GM18858 (cell line): ENCODE measurements around the gene ASCL2.

Experiments
- ATAC-seq: cut with Tn5 transposase; IDR thresholded peaks from one replicate; pipeline ENCODE4 v1.9.1; 2021; ENCODE audit not compliant: unreplicated experiment

ASCL2 gene

GRCh38 chr11:2309251-2310072, 39.1 kb upstream of the ASCL2 start:
- no peak for ATAC-seq

DNA sequence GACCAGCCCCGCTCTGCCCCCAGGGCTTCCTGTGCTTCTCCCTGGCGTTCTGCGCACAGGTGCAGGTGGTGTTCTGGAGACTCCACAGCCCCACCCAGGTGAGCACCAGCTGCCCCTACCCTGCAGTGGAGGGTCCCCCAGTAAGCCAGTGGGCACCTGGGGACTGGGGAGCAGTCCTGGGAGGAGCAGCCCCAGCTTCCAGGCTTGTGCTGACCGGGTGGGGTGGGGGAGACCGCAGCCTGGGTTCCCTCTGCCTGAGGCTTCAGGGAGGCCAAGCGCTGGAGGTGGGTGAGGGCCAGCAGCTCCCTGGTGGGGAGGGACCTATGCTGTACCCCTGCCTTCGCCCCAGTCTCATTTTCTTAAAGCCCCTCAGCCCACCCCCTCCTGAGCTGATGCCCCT, 38.3 kb upstream of the ASCL2 start:
- ATAC-seq, result no peak

GRCh38 chr11:2307501-2308331, 37.3 kb upstream of the ASCL2 start:
- ATAC-seq, result no peak

GRCh38 chr11:2306877-2307500, 36.6 kb upstream of the ASCL2 start:
- ATAC-seq, result no peak

GRCh38 chr11:2306452-2306823, 36.0 kb upstream of the ASCL2 start:
- no peak for ATAC-seq

GRCh38 chr11:2305788-2306451, 35.5 kb upstream of the ASCL2 start:
- ATAC-seq, result no peak

DNA sequence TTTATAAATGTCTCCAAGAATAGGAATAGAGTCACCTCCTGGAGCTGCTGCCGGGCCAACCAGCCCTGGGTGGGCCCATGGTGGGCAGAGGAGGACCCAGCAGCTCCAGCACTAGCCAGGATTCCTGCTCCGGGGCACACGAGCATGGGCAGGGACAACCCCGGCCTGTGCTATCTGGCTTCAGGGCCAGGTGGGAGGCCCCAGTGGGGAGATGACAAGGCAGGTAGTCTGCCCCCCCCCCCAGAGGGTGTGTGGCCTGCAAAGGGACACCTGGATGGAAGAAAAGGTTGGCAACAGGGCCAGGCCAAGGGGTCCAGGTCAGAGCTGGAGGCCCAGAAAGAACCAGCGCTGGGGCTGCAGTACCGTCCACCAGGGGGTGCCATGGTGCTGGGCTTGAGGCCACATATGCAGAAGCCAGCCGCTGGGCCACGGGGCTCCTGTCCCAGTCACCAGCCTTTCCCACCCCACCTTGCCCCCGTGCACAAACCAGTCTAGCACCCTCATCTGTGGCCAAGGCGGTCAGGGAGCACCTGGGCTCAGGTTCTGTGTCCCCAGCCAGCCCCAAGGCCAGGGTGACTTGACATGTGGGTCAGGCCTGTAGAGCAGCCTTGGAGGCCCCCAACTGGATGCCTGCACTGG, 34.9 kb upstream of the ASCL2 start:
- ATAC-seq, result no peak

DNA sequence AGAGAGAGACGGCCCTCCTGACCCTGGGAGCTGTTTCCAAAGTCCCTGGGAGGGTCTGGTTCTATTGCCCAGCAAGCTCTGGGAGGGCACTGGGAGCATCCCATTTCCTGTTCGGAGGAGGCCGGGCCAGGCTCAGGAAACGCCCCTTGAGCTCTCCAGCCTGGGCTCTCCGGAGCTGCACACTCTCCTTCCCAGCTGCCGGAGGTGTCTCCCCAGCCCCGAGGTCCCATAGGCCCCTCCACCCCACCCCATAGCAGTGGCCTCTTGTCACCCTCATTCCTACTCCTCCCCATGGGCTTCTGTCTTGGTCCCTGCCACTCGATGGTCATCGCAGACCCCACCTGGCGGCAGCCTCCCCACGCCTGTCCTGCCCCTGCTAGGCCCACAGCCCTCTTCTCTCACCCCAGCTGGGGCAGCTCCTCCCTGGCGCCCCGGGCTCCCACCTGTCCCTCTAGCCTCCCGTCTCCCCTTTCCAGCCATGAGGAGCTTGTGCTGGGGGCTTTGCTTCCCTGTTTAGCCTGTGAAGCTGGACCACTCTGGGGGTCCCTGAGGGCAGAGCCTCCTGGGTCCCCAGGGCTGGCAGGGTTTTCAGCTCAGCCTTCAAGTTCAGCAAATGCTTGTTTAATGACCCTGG, 34.2 kb upstream of the ASCL2 start:
- no peak for ATAC-seq

DNA sequence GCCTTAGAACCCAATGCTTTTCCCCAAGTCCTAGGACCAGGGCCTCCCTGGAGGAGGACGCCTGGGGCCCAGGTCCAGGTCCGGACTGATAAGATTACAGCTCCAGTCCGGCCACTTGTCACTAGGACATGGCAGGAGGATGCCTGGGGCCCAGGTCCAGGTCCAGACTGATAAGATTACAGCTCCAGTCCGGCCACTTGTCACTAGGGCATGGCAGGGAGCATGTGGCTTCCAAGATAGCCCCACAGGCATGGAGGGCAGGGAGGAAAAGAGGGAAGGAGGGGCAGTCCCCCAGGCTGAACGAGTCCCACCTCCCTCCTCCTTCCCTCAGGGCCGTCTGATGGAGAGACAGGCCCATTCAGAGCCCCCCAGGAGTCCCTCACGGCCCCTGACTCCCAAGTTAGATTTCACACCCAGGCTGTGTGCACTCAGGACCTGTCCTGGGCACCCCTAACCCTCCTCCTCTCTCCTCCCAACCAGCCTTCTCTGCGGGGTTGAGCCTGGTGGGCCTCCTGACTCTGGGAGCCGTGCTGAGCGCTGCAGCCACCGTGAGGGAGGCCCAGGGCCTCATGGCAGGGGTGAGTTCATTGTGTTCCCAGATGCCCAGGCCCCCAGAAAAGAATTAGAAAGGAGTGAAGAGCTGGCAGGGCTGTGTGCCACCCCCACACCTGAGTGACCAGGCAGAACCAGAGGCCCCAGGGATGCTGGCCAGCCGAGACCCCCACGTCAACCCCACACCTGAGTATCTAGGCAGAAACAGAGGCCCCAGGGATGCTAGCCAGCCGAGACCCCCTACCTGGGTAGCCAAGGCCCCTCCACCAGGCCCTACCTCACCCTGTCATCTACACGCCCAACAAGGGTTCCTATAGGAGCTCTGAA, 33.5 kb upstream of the ASCL2 start:
- no peak for ATAC-seq

DNA sequence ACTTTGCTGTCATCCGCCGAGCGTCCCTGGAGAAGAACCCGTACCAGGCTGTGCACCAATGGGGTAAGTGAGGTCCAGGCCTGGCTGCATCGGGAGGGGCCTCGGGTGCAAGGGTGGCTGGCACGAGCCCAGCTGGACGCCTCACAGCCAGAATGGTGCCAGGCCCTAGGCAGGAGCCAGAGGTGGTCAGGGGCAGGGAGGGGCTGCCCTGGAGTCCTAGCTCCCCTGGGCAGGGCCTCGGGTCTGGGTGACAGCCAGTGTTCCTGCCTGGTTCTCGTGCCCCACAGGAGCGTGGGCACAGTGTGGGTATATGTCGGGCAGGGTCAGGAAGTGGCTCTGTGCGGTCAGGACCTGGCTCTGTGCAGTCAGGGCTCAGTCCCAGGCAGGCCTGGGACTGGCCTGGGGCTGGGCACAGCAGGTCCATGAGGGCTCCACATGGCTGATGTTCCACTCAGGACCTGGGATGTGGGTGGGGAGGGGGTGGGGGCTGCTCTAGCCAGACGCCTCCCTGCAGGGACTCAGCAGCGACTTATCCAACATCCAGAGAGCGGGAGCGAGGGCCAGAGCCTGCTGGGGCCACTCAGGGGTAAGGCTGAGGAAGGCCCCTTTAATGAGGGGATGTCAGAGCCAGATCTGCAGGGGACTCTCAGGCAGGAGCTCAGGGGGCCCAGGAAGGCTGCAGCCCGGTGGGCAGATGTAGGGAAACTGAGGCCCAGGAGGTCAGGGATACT, 32.7 kb upstream of the ASCL2 start:
- ATAC-seq, result no peak

DNA sequence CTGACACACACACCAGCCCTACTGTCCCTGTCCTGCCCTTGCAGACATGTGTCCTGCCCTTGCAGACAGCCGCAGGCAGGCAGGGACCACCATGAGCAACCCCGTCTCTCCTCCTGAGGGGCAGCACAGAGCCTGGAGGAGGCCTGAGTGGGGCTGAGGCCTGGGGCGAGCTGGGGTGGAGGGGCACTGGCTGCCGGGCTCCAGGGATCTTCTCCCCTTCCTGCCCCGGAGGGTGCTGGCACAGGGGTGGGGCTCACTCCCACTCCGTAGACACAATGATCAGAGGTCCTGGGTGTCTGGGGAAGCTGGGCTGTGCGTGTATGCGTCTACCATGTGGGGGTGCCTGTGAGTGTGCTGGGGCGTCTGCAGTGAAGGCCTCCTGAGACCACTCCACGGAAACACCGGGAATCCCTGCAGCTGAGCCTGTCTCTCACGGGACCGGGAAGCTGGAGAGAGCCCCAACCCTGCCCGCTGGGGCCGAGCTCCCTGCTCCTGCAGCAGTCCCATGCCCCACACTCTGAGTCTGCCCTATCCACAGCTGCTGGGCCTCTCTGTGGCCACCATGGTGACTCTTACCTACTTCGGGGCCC, 32.0 kb upstream of the ASCL2 start:
- no peak for ATAC-seq

DNA sequence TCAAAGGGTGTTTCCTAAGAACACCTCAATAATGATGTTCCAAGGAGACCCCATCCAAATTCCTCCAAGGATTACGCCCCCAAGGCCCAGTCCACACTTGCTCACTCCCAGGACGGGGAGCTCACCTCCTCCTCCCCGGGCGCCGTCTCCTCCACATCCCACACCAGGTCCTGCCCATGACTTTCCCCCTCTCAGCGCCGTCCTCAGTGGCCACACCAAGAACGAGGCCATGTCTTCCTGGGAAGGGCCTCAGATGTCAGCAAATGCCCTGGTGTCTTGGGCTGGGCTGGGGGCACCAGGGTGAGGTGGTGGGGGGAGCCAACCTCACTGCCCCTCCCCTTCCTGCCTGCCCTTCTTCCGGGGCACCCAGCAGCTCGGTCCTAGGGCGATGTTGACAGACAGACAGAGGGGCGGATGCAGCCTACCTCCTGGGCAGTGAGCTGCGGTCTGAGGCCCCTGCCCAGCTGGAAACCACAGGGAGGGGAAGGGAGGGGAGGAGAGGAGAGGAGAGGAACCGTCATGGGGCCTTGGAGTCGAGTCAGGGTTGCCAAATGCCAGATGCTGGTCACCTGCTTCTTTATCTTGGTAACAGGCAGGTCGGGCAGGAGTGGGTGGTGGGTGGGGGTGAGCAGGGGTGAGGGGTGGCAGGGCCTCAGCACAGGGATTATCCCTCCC, 31.4 kb upstream of the ASCL2 start, which contains the start of the genes C11orf21 and TSPAN32:
Gene C11orf21, minus strand, starts transcription at position 288 of the 675 bp plus-strand sequence. Its CDS starts 110 bp downstream, at position 178.
Gene TSPAN32, plus strand, starts transcription at position 383 of the 675 bp plus-strand sequence. Its CDS starts 137 bp downstream, at position 520.
- ATAC-seq, result no peak

DNA sequence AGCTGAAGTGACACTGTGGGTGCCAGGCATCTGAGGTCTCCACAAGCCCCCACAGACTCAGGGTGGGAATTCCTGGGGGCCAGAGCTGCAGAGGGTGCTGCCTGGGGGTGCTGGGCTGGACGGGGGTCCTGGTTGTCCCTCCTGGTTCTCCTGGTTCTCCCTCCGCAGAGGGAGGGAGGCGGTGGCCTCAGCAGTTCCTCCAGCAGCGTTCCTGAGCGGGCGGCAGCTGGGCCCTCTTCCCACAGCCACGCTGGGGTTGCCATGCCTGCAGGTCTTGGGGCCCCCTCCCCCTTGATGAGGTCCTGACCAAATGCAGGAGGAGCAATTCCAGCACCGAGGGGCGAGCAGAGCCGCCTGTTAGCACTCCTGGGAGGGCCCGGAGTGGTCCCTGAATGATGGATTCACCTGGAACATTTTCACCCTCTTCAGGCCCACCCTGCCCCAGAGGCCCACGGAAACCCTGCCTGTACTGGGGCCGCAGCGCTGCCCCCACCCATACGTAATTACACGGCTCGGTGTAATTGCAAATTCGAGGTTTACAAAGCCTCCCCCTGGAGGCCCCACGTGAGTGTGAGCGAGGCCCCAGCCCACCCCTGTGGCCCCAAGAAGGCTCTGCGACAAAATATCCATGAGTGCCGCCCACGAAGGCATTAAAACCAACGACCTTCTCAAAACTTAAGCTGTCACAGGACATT, 30.7 kb upstream of the ASCL2 start:
- no peak for ATAC-seq

DNA sequence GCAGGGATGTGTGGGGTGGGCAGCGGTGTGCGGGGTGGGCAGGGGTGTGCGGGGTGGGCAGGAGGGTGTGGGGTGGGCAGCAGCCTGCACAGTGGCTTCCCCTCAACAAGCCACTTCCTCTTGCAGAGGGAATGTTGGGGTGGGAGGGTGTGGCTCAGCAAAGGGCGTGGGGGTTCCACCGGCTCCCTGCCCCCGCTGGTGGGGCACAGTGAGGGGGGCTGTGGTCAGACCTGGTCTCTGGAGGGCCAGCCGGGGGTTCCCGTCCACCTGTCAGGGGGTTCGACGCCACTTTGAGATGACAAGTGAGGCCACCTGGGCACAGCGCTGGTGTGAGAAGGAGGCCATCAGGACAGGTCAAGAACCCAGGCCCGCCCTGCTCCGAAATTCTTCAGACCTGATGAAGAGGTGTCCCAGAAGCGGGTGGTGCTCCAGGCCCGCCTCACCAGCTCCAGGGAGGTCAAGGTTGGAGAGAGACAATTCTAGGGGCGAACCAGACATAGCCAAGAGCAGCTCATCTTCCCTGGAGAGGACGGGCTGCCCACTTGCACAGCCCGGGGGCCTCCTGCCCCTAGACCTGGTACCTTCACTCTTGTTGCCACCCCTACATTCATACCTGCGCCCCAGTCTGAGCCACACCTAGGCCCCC, 30.0 kb upstream of the ASCL2 start:
- no peak for ATAC-seq

GRCh38 chr11:2299773-2300172, 29.4 kb upstream of the ASCL2 start:
- ATAC-seq, result no peak
